Activated T-cell treated with anti-CD3 and anti-CD28 coated beads, Interleukin-2, amount 50 U/mL, for 24 hours (primary cell): ENCODE data around the gene ATP13A3.
"Not testable (repeated sequence)": the region's sequence is repeated elsewhere in the genome, so short reads cannot be mapped to it uniquely, and the experiment has no call there.

Source experiments
- DNase-seq: peaks from one replicate; pipeline ENCODE4 v3.0.0-alpha.2; 2020
- H3K27ac Mint-ChIP-seq: 2 replicates; pipeline ENCODE4 v1.8.0; 2020; ENCODE audit warnings: mild to moderate bottlenecking, mixed read lengths
- H3K27me3 Mint-ChIP-seq: 2 replicates; pipeline ENCODE4 v1.8.0; 2020; ENCODE audit warnings: mixed read lengths
- H3K36me3 Mint-ChIP-seq: 2 replicates; pipeline ENCODE4 v1.8.0; 2020; ENCODE audit warnings: low read depth, mixed read lengths
- H3K4me1 Mint-ChIP-seq: 2 replicates; pipeline ENCODE4 v1.8.0; 2020; ENCODE audit warnings: low read depth, mixed read lengths
- H3K4me3 Mint-ChIP-seq: 2 replicates; pipeline ENCODE4 v1.8.0; 2020; ENCODE audit warnings: mild to moderate bottlenecking, moderate library complexity, mixed read lengths
- H3K9me3 Mint-ChIP-seq: 2 replicates; pipeline ENCODE4 v1.8.0; 2020; ENCODE audit warnings: mixed read lengths

ATP13A3 gene

GRCh38 chr3:194508491-194509453 is 22.0 kb upstream of the ATP13A3 start:
- H3K4me1 Mint-ChIP-seq = no peaks in the 10 kb centered on the region
- H3K27me3 Mint-ChIP-seq = no peaks in the 10 kb centered on the region
- no peak overlapping the region for H3K4me3 Mint-ChIP-seq
- H3K9me3 Mint-ChIP-seq = no peaks in the 10 kb centered on the region
- H3K27ac Mint-ChIP-seq = no peak overlapping the region
- no peak for DNase-seq
- H3K36me3 Mint-ChIP-seq = no peaks in the 10 kb centered on the region

- H3K27me3 Mint-ChIP-seq = no peaks in the 10 kb centered on the region
- no peak overlapping the region for H3K27ac Mint-ChIP-seq
- H3K9me3 Mint-ChIP-seq = no peaks in the 10 kb centered on the region
- H3K36me3 Mint-ChIP-seq = no peaks in the 10 kb centered on the region
- no peak for DNase-seq
- H3K4me1 Mint-ChIP-seq = no peaks in the 10 kb centered on the region
- H3K4me3 Mint-ChIP-seq = no peak overlapping the region
These were observed 20.8 kb upstream of the ATP13A3 start for GRCh38 chr3:194507571-194507970.

GRCh38 chr3:194505791-194506415 is 19.1 kb upstream of the ATP13A3 start:
- Mint-ChIP-seq H3K27me3 (no peaks in the 10 kb centered on the region), H3K4me1 (no peaks in the 10 kb centered on the region), H3K27ac (no peak overlapping the region), H3K9me3 (no peaks in the 10 kb centered on the region), H3K4me3 (no peak overlapping the region), H3K36me3 (peaks cover 6% of the 10 kb centered on the region)
- no peak for DNase-seq

GRCh38 chr3:194504861-194505260 is 18.1 kb upstream of the ATP13A3 start:
- no peak overlapping the region for H3K4me3 Mint-ChIP-seq
- H3K36me3 Mint-ChIP-seq = peaks cover 7% of the 10 kb centered on the region
- no peaks in the 10 kb centered on the region for H3K27me3 Mint-ChIP-seq

GRCh38 chr3:194504146-194504545 is 17.3 kb upstream of the ATP13A3 start:
- Mint-ChIP-seq H3K9me3 (no peaks in the 10 kb centered on the region), H3K4me3 (no peak overlapping the region), H3K4me1 (no peaks in the 10 kb centered on the region), H3K36me3 (peaks cover 7% of the 10 kb centered on the region), H3K27me3 (no peaks in the 10 kb centered on the region), H3K27ac (no peak overlapping the region)
- DNase-seq = no peak

More at GRCh38 chr3:194504861-194505260, 18.1 kb upstream of the ATP13A3 start:
- no peak for DNase-seq
- Mint-ChIP-seq H3K9me3 (no peaks in the 10 kb centered on the region), H3K4me1 (no peaks in the 10 kb centered on the region), H3K27ac (no peak overlapping the region)

GRCh38 chr3:194503081-194503531 is 16.3 kb upstream of the ATP13A3 start:
- Mint-ChIP-seq H3K36me3 (peaks cover 7% of the 10 kb centered on the region), H3K9me3 (no peaks in the 10 kb centered on the region), H3K27ac (no peak overlapping the region), H3K4me1 (peaks cover under 1% of the 10 kb centered on the region), H3K27me3 (no peaks in the 10 kb centered on the region), H3K4me3 (no peak overlapping the region)
- no peak for DNase-seq

- Mint-ChIP-seq H3K4me3 (no peak overlapping the region), H3K27ac (no peak overlapping the region), H3K36me3 (peaks cover 7% of the 10 kb centered on the region), H3K27me3 (no peaks in the 10 kb centered on the region), H3K4me1 (peaks cover 20% of the 10 kb centered on the region), H3K9me3 (no peaks in the 10 kb centered on the region)
- DNase-seq = no peak
These were observed 13.4 kb upstream of the ATP13A3 start for GRCh38 chr3:194500198-194500597.

GRCh38 chr3:194499516-194499915 is 12.7 kb upstream of the ATP13A3 start:
- H3K36me3 Mint-ChIP-seq, H3K9me3 Mint-ChIP-seq, H3K4me3 Mint-ChIP-seq, DNase-seq, H3K27ac Mint-ChIP-seq, H3K27me3 Mint-ChIP-seq: not testable (repeated sequence)
- H3K4me1 Mint-ChIP-seq = peaks cover 23% of the 10 kb centered on the region

GRCh38 chr3:194497799-194498575 is 11.2 kb upstream of the ATP13A3 start:
- no peak for DNase-seq
- no peaks in the 10 kb centered on the region for H3K27me3 Mint-ChIP-seq
- peaks cover 32% of the 10 kb centered on the region for H3K4me1 Mint-ChIP-seq
- no peak overlapping the region for H3K27ac Mint-ChIP-seq
- peaks cover 7% of the 10 kb centered on the region for H3K36me3 Mint-ChIP-seq
- no peak overlapping the region for H3K4me3 Mint-ChIP-seq
- no peaks in the 10 kb centered on the region for H3K9me3 Mint-ChIP-seq

- Mint-ChIP-seq H3K4me1 (peaks cover 32% of the 10 kb centered on the region), H3K27ac (peak overlapping the region; percentile 29), H3K4me3 (peak overlapping the region; percentile 12), H3K36me3 (peaks cover 3% of the 10 kb centered on the region), H3K27me3 (no peaks in the 10 kb centered on the region), H3K9me3 (no peaks in the 10 kb centered on the region)
- DNase-seq = no peak
These were observed 9.6 kb upstream of the ATP13A3 start for GRCh38 chr3:194496217-194496919.

GRCh38 chr3:194494951-194495374 is 8.2 kb upstream of the ATP13A3 start:
- no peaks in the 10 kb centered on the region for H3K9me3 Mint-ChIP-seq
- no peaks in the 10 kb centered on the region for H3K36me3 Mint-ChIP-seq
- DNase-seq = no peak
- no peaks in the 10 kb centered on the region for H3K27me3 Mint-ChIP-seq
- no peak overlapping the region for H3K27ac Mint-ChIP-seq
- H3K4me1 Mint-ChIP-seq = peaks cover 40% of the 10 kb centered on the region
- H3K4me3 Mint-ChIP-seq = no peak overlapping the region

- H3K4me1 Mint-ChIP-seq = peaks cover 47% of the 10 kb centered on the region
- not testable (repeated sequence) for H3K4me3 Mint-ChIP-seq, H3K27me3 Mint-ChIP-seq
These were observed 7.5 kb upstream of the ATP13A3 start for GRCh38 chr3:194493995-194494927.

GRCh38 chr3:194492001-194492400 is 5.2 kb upstream of the ATP13A3 start:
- peaks cover 11% of the 10 kb centered on the region for H3K36me3 Mint-ChIP-seq
- no peaks in the 10 kb centered on the region for H3K9me3 Mint-ChIP-seq
- no peak for DNase-seq
- H3K4me3 Mint-ChIP-seq = no peak overlapping the region
- H3K27me3 Mint-ChIP-seq = no peaks in the 10 kb centered on the region
- peaks cover 60% of the 10 kb centered on the region for H3K4me1 Mint-ChIP-seq
- H3K27ac Mint-ChIP-seq = no peak overlapping the region

More at GRCh38 chr3:194493995-194494927, 7.5 kb upstream of the ATP13A3 start:
- DNase-seq, H3K36me3 Mint-ChIP-seq, H3K9me3 Mint-ChIP-seq: not testable (repeated sequence)
- peak overlapping the region; percentile 16 for H3K27ac Mint-ChIP-seq
